ENCODE data around the gene CAMK2B.
A peak's percentile ranks its signal among the peaks of the same experiment; 100 is the strongest.
"Not testable (repeated sequence)": the region's sequence is repeated elsewhere in the genome, so short reads cannot be mapped to it uniquely, and the experiment has no call there.

The CAMK2B gene

DNA sequence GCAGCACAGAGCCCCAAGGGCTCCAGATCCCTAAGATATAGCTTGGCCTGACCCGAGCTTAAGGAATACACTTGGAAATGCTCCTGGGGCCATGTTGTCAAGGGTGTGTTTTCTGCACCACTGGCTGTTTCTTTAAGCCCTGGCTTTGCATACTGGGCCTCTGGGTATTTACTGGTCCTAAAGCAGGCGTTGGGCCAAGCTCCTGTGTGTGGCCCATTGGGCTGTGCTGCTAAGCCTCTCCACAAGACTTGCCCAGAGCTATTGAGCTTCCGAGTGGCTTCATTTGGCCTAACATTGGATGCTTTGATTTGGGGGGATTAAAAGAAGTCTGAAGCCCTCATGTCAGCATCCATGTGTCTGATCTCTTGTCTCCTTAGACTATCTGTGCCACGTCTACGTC is 119.4 kb downstream of the CAMK2B start:
- Histone ChIP-seq H3K9ac (no peak overlapping the region), H3K4me1 (ENCODE audit: low read depth, poor library complexity, severe bottlenecking) (peaks cover 17% of the 10 kb centered on the region), H2AFZ (ENCODE audit: low read depth) (no peak overlapping the region), H3K36me3 (ENCODE audit: insufficient read depth) (peaks cover 7% of the 10 kb centered on the region; the same call in 1 of the 2 replicates), H3K27me3 (ENCODE audit: insufficient read depth, low read depth) (no peaks in the 10 kb centered on the region), H3K27ac (no peak overlapping the region), H3K4me2 (no peak overlapping the region), H3K79me2 (ENCODE audit: insufficient read depth, low read depth) (peaks cover 27% of the 10 kb centered on the region), H3K4me3 (IDR thresholded peaks at IDR 0.05; ENCODE audit: insufficient read depth, low read depth, low read length) (no peak overlapping the region), H4K20me1 (ENCODE audit: insufficient read depth) (no peaks in the 10 kb centered on the region)
- TF ChIP-seq, protein P1, sequence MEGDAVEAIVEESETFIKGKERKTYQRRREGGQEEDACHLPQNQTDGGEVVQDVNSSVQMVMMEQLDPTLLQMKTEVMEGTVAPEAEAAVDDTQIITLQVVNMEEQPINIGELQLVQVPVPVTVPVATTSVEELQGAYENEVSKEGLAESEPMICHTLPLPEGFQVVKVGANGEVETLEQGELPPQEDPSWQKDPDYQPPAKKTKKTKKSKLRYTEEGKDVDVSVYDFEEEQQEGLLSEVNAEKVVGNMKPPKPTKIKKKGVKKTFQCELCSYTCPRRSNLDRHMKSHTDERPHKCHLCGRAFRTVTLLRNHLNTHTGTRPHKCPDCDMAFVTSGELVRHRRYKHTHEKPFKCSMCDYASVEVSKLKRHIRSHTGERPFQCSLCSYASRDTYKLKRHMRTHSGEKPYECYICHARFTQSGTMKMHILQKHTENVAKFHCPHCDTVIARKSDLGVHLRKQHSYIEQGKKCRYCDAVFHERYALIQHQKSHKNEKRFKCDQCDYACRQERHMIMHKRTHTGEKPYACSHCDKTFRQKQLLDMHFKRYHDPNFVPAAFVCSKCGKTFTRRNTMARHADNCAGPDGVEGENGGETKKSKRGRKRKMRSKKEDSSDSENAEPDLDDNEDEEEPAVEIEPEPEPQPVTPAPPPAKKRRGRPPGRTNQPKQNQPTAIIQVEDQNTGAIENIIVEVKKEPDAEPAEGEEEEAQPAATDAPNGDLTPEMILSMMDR (conservative IDR thresholded peaks at IDR 0.05; ENCODE audit: low read depth, low read length) = no peak

DNA sequence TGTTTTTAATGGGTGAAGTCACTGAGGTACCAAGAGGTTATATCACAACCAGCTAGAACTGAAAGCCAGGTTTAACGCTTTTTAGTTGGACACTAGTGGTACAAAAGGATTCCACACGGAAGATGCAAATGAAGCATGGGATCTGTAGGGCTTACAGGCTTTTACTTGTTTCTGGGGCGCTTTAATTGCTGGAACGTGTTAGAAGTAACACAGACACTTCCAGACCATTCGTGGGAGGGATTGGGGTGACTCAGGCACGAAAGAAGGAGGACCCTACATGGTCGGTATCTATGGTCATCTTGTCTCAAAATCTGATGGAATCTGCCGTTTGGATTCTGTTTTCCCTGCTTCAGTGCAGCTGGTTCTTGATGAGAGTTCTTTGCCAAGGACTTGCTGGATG is 123.6 kb downstream of the CAMK2B start:
- H3K4me3 ChIP-seq (IDR thresholded peaks at IDR 0.05; ENCODE audit: insufficient read depth, low read depth, low read length) = no peak overlapping the region
- peaks cover 9% of the 10 kb centered on the region for H3K4me1 ChIP-seq (ENCODE audit: low read depth, poor library complexity, severe bottlenecking)
- no peaks in the 10 kb centered on the region for H3K27me3 ChIP-seq (ENCODE audit: insufficient read depth, low read depth)
- no peaks in the 10 kb centered on the region; the same call in 1 of the 2 replicates for H3K36me3 ChIP-seq (ENCODE audit: insufficient read depth)
- peak overlapping the region; percentile 69 for H3K4me2 ChIP-seq
- H4K20me1 ChIP-seq (ENCODE audit: insufficient read depth) = no peaks in the 10 kb centered on the region
- peaks cover 27% of the 10 kb centered on the region for H3K79me2 ChIP-seq (ENCODE audit: insufficient read depth, low read depth)
- no peak overlapping the region for H2AFZ ChIP-seq (ENCODE audit: low read depth)
- H3K9ac ChIP-seq = peak overlapping the region; percentile 63; the same call in 1 of the 2 replicates
- TF ChIP-seq, protein P1 (conservative IDR thresholded peaks at IDR 0.05; ENCODE audit: low read depth, low read length) = no peak
- H3K27ac ChIP-seq = no peak overlapping the region

DNA sequence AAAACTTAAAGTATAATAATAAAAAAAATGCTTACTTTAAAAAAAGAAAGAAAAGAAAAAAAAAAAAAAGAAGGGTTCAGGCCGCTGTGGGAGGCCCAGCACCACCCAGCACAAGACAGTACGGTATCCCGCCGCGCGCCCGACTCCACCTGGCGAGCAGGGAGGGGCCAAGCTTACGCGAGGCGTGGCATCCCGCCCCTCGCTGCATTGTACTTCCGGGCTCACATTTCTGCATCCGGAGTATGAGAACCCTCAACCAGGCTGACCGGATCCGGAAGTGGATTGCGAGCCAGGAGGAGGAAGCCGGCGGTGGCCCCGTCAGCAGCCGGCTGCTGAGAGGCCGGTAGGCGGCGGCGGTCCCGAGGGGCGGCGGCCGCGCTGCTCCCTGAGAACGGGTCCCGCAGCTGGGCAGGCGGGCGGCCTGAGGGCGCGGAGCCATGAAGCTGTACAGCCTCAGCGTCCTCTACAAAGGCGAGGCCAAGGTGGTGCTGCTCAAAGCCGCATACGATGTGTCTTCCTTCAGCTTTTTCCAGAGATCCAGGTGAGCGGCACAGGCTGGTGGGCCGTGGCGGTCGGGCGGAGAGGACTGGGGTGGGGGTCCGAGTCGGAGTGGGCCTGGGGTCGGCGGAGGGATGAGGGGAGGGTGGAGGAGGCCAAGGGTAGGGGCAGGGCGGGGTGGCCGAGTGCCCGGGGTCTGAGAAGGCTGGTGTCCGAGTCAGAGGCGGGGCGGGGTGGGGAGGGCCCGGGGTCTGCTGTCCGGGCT is 124.5 kb downstream of the CAMK2B start, which contains the start of gene YKT6:
Gene YKT6 (plus strand): TSS at position 280 of the 763 bp plus-strand sequence. CDS start 158 bp downstream, at position 438.
- Histone ChIP-seq H3K27ac (no peak within 1 kb of the TSS), H3K4me1 (ENCODE audit: low read depth, poor library complexity, severe bottlenecking) (peaks cover 9% of the 10 kb centered on the region), H3K27me3 (ENCODE audit: insufficient read depth, low read depth) (no peaks in the 10 kb centered on the region), H3K4me2 (peak within 1 kb of the TSS; percentile 69), H3K36me3 (ENCODE audit: insufficient read depth) (no peaks in the 10 kb centered on the region; the same call in 1 of the 2 replicates), H3K9ac (peak within 1 kb of the TSS; percentile 63; the same call in 1 of the 2 replicates), H3K79me2 (ENCODE audit: insufficient read depth, low read depth) (peaks cover 27% of the 10 kb centered on the region), H4K20me1 (ENCODE audit: insufficient read depth) (no peaks in the 10 kb centered on the region), H2AFZ (ENCODE audit: low read depth) (peak within 1 kb of the TSS; percentile 75; the same call in 1 of the 2 replicates), H3K4me3 (IDR thresholded peaks at IDR 0.05; ENCODE audit: insufficient read depth, low read depth, low read length) (no peak within 1 kb of the TSS)
- TF ChIP-seq, protein P1 (conservative IDR thresholded peaks at IDR 0.05; ENCODE audit: low read depth, low read length) = peak; percentile 65

DNA sequence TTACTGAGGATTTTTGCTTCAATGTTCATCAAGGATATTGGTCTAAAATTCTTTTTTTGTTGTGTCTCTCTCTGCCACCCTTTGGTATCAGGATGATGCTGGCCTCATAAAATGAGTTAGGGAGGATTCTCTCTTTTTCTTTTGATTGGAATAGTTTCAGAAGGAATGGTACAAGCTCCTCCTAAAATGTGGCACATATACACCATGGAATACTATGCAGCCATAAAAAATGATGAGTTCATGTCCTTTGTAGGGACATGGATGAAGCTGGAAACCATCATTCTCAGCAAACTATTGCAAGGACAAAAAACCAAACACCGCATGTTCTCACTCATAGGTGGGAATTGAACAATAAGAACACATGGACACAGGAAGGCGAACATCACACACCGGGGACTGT is 125.2 kb downstream of the CAMK2B start:
- H3K27ac ChIP-seq; H3K36me3 ChIP-seq (ENCODE audit: insufficient read depth); H3K4me3 ChIP-seq (IDR thresholded peaks at IDR 0.05; ENCODE audit: insufficient read depth, low read depth, low read length); H3K9ac ChIP-seq; H3K4me1 ChIP-seq (ENCODE audit: low read depth, poor library complexity, severe bottlenecking); H4K20me1 ChIP-seq (ENCODE audit: insufficient read depth); H2AFZ ChIP-seq (ENCODE audit: low read depth); H3K27me3 ChIP-seq (ENCODE audit: insufficient read depth, low read depth); H3K4me2 ChIP-seq: not testable (repeated sequence)
- H3K79me2 ChIP-seq (ENCODE audit: insufficient read depth, low read depth) = peaks cover 27% of the 10 kb centered on the region

DNA sequence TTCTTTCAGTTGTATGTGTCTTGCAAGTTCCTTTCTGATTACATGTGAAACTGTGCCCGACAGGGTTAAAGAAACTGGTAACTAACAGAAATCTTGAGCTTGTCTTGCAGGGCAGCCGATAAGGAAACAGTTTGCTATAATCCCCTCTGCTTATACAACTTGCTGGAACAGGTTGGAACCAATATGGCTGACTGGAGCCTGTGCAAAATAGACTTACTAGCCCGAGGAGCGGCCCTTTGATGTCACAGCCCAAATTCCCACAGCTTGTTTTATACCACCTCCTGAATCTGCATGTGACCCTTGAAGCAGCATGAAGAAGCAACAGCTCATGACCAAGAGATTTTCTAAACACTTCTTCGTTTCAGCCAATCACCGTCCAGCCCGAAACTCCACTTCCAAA is 127.9 kb downstream of the CAMK2B start:
- no peak overlapping the region for H2AFZ ChIP-seq (ENCODE audit: low read depth)
- H3K79me2 ChIP-seq (ENCODE audit: insufficient read depth, low read depth) = peaks cover 15% of the 10 kb centered on the region
- peaks cover 7% of the 10 kb centered on the region for H3K4me1 ChIP-seq (ENCODE audit: low read depth, poor library complexity, severe bottlenecking)
- H3K4me2 ChIP-seq = no peak overlapping the region
- no peak overlapping the region for H3K4me3 ChIP-seq (IDR thresholded peaks at IDR 0.05; ENCODE audit: insufficient read depth, low read depth, low read length)
- H3K27me3 ChIP-seq (ENCODE audit: insufficient read depth, low read depth) = no peaks in the 10 kb centered on the region
- no peaks in the 10 kb centered on the region for H4K20me1 ChIP-seq (ENCODE audit: insufficient read depth)
- H3K27ac ChIP-seq = no peak overlapping the region
- TF ChIP-seq, protein P1 (conservative IDR thresholded peaks at IDR 0.05; ENCODE audit: low read depth, low read length) = no peak
- no peaks in the 10 kb centered on the region for H3K36me3 ChIP-seq (ENCODE audit: insufficient read depth)
- no peak overlapping the region for H3K9ac ChIP-seq
